PFSK-1 (cell line): ENCODE results near the gene MARCHF3.

Experiments used
- POLR2AphosphoS5 ChIP-seq: IDR thresholded peaks from 2 replicates; pipeline ENCODE4 v1.6.1; 2012; ENCODE audit warnings: low read depth, mild to moderate bottlenecking, control low read depth, low read length, moderate library complexity
- SIN3A ChIP-seq: IDR thresholded peaks from 2 replicates; pipeline ENCODE4 v1.6.1; 2012; ENCODE audit warnings: mild to moderate bottlenecking, low read length, moderate library complexity, borderline replicate concordance; ENCODE audit not compliant: insufficient read depth

GRCh38 chr5:127031147-127031862 is 947 bp upstream of the MARCHF3 start:
- TF ChIP-seq POLR2AphosphoS5 (no peak), SIN3A (no peak)
